IMR-90 (cell line): ENCODE data around the gene PAM16. TPM values are rescaled to one million over a fixed set of nuclear protein-coding genes. Genes with fewer than 3 reads are reported as not detected.

ENCODE experiments used
- ATAC-seq: fragments of 200-7000 bp; cut with Tn5 transposase; 2 replicates; pipeline ENCODE4 v1.9.1; 2020; ENCODE audit warnings: low read depth, mild to moderate bottlenecking, moderate library complexity
- BruUV-seq: library from RNA; stranded (reverse); fragments of 400-500 nt; replicated peaks from 2 replicates; lab custom pipeline; 2021; lab: Mats Ljungman, UMichigan
- CTCF ChIA-PET: fragments of 300-600 bp; formaldehyde crosslinking; extraction: SDS; loops from one replicate; lab custom pipeline; 2021; ENCODE audit warnings: antibody characterized with exemption; lab: Yijun Ruan, JAX
- POLR2A ChIA-PET: fragments of 300-600 bp; sonication (Branson Sonifier 250); formaldehyde crosslinking; loops from one replicate; lab custom pipeline; 2022; ENCODE audit warnings: antibody characterized with exemption; ENCODE audit not compliant: unreplicated experiment; lab: Charles Lee
- DNase-seq: peaks from one replicate; pipeline ENCODE4 v3.0.0; 2013
- H2AFZ ChIP-seq: replicated peaks from 2 replicates; pipeline ENCODE3; 2013; ENCODE audit warnings: low read length, mild to moderate bottlenecking; ENCODE audit not compliant: poor library complexity
- H2AK5ac ChIP-seq: 2 replicates; pipeline ENCODE4 v1.6.1; 2013; ENCODE audit warnings: low read depth, low read length, inconsistent platforms
- H2AK9ac ChIP-seq: replicated peaks from 2 replicates; pipeline ENCODE3; 2013; ENCODE audit warnings: mild to moderate bottlenecking, low read depth, low read length, moderate library complexity; ENCODE audit not compliant: poor library complexity
- H2BK120ac ChIP-seq: 2 replicates; pipeline ENCODE4 v1.6.1; 2013; ENCODE audit warnings: low read depth, low read length, inconsistent platforms
- H2BK15ac ChIP-seq: 3 replicates; pipeline ENCODE4 v1.6.1; 2013; ENCODE audit warnings: low read depth, low read length, inconsistent platforms
- H2BK20ac ChIP-seq: 2 replicates; pipeline ENCODE4 v1.6.1; 2013; ENCODE audit warnings: low read depth, mild to moderate bottlenecking, inconsistent platforms, low read length, moderate library complexity
- H2BK5ac ChIP-seq: 2 replicates; pipeline ENCODE4 v1.6.1; 2013; ENCODE audit warnings: mild to moderate bottlenecking, low read depth, low read length, inconsistent platforms; ENCODE audit not compliant: poor library complexity, severe bottlenecking
- H3K14ac ChIP-seq: replicated peaks from 2 replicates; pipeline ENCODE4 v1.6.1; 2013; ENCODE audit warnings: low read depth, low read length, inconsistent platforms
- H3K18ac ChIP-seq: 2 replicates; pipeline ENCODE4 v1.6.1; 2013; ENCODE audit warnings: low read depth, low read length, control low read depth
- H3K23ac ChIP-seq: 2 replicates; pipeline ENCODE4 v1.6.1; 2013; ENCODE audit warnings: low read depth, low read length, inconsistent platforms
- H3K27ac ChIP-seq: 2 replicates; pipeline ENCODE4 v1.5.1; 2013; ENCODE audit warnings: mild to moderate bottlenecking, control low read depth, low read length; ENCODE audit not compliant: insufficient read depth
- H3K27me3 ChIP-seq: 2 replicates; pipeline ENCODE4 v1.6.1; 2013; ENCODE audit warnings: low read length; ENCODE audit not compliant: control insufficient read depth, insufficient read depth
- H3K36me3 ChIP-seq: 2 replicates; pipeline ENCODE4 v1.6.1; 2013; ENCODE audit warnings: low read length, mixed read lengths; ENCODE audit not compliant: control insufficient read depth, insufficient read depth
- H3K4ac ChIP-seq: 2 replicates; pipeline ENCODE4 v1.6.1; 2013; ENCODE audit warnings: low read depth, low read length, inconsistent platforms
- H3K4me1 ChIP-seq: 2 replicates; pipeline ENCODE4 v1.6.1; 2013; ENCODE audit warnings: low read length, mixed read lengths; ENCODE audit not compliant: control insufficient read depth, insufficient read depth
- H3K4me2 ChIP-seq: 2 replicates; pipeline ENCODE4 v1.6.1; 2013; ENCODE audit warnings: low read depth, mild to moderate bottlenecking, control low read depth, low read length, moderate library complexity
- H3K4me3 ChIP-seq: 2 replicates; pipeline ENCODE4 v1.5.1; 2013; ENCODE audit warnings: low read depth, mild to moderate bottlenecking, control low read depth, low read length, moderate library complexity; ENCODE audit not compliant: insufficient read depth
- H3K56ac ChIP-seq: 2 replicates; pipeline ENCODE4 v1.6.1; 2013; ENCODE audit warnings: low read length, inconsistent platforms; ENCODE audit not compliant: insufficient read depth; ENCODE audit errors: extremely low read depth
- H3K79me1 ChIP-seq, 2 experiments: 2 replicates each; pipeline ENCODE4 v1.6.1; 2013; ENCODE audit warnings: low read length in 2 of 2, inconsistent platforms in 1 of 2, low read depth in 1 of 2
- H3K9ac ChIP-seq: 2 replicates; pipeline ENCODE4 v1.6.1; 2013; ENCODE audit warnings: low read depth, low read length, control low read depth
- H3K9me1 ChIP-seq: 2 replicates; pipeline ENCODE4 v1.6.1; 2013; ENCODE audit warnings: low read length, inconsistent platforms; ENCODE audit not compliant: insufficient read depth
- H3K9me3 ChIP-seq: 2 replicates; pipeline ENCODE4 v1.6.1; 2013; ENCODE audit warnings: low read length; ENCODE audit not compliant: control insufficient read depth, insufficient read depth
- H4K20me1 ChIP-seq: 2 replicates; pipeline ENCODE4 v1.6.1; 2013; ENCODE audit warnings: low read length, inconsistent platforms; ENCODE audit not compliant: insufficient read depth
- H4K5ac ChIP-seq: 2 replicates; pipeline ENCODE4 v1.6.1; 2013; ENCODE audit warnings: mild to moderate bottlenecking, low read depth, low read length, control low read depth
- H4K8ac ChIP-seq, 2 experiments: 2 replicates each; pipeline ENCODE4 v1.6.1; 2013; ENCODE audit warnings: low read depth in 2 of 2, low read length in 2 of 2, control low read depth in 1 of 2, inconsistent platforms in 1 of 2
- H4K91ac ChIP-seq: 2 replicates; pipeline ENCODE4 v1.6.1; 2013; ENCODE audit warnings: low read depth, low read length, inconsistent platforms; ENCODE audit not compliant: insufficient read depth
- BHLHE40 ChIP-seq: fragments of 150-350 bp; IDR thresholded peaks from 2 replicates; pipeline ENCODE4 v1.6.1; 2016; ENCODE audit warnings: mild to moderate bottlenecking, low read depth, low read length
- FOS ChIP-seq: fragments of 150-350 bp; IDR thresholded peaks from 2 replicates; pipeline ENCODE4 v1.6.1; 2016; ENCODE audit warnings: low read depth, low read length
- MAZ ChIP-seq: IDR thresholded peaks from 2 replicates; pipeline ENCODE4 v1.6.1; 2012; ENCODE audit warnings: low read depth, mild to moderate bottlenecking, low read length, improper control_type of control experiment, moderate library complexity, borderline replicate concordance
- NFE2L2 ChIP-seq: fragments of 150-350 bp; IDR thresholded peaks from 2 replicates; pipeline ENCODE4 v1.6.1; 2016; ENCODE audit warnings: low read depth, mild to moderate bottlenecking, low read length
- POLR2A ChIP-seq: IDR thresholded peaks from 2 replicates; pipeline ENCODE4 v1.6.1; 2012; ENCODE audit warnings: mild to moderate bottlenecking, low read depth, low read length
- RAD21 ChIP-seq: IDR thresholded peaks from 2 replicates; pipeline ENCODE4 v1.6.1; 2012; ENCODE audit warnings: low read length, improper control_type of control experiment
- WGBS, 2 experiments: methylation state at CpG; one replicate each; pipeline versions ENCODE4 v1.1.5 to v1.1.7; 2013; ENCODE audit warnings: missing lambda C conversion rate in 2 of 2; ENCODE audit not compliant: insufficient read length in 1 of 2; ENCODE audit errors: extremely low coverage in 2 of 2; 5-methylcytosine and 5-hydroxymethylcytosine counted together
- dilution Hi-C: fragments of 300-500 bp; cut with HindIII; formaldehyde crosslinking; loops from one replicate; pipeline ENCODE4 v1.14.3; 2018; ENCODE audit warnings: low sequenced_read_pairs; ENCODE audit not compliant: unreplicated experiment
- in situ Hi-C: fragments of 300-500 bp; cut with MboI; formaldehyde crosslinking; loops from 3 replicates; pipeline ENCODE4 v1.14.3; 2019; ENCODE audit warnings: low sequenced_read_pairs, inconsistent platforms, mixed read lengths
- intact Hi-C: fragments of 100-400 bp; cut with micrococcal nuclease; formaldehyde crosslinking; loops from 2 replicates; pipeline ENCODE4 v1.10.0; 2022
- polyA plus RNA-seq, 3 experiments: library from polyadenylated mRNA; depleted of rRNA; stranded (reverse); fragments of >200 nt; gene quantifications; 2 replicates each; pipeline ENCODE4 v1.2.3, GENCODE V29; 2012; ENCODE audit warnings: low replicate concordance in 1 of 3
- total RNA-seq: library from RNA; depleted of rRNA; stranded (reverse); fragments of >200 nt; gene quantifications from 2 replicates; pipeline ENCODE4 v1.2.3, GENCODE V29; 2012
- TF ChIP-seq, protein P1 (sequence below): fragments of 150-350 bp; IDR thresholded peaks from 2 replicates; pipeline ENCODE4 v1.6.1; 2016; ENCODE audit warnings: low read depth, mild to moderate bottlenecking, low read length, moderate library complexity, borderline replicate concordance

The PAM16 gene
- total and polyA plus RNA-seq, 2 of the 4 experiments (the other 2 are of a cell fraction) = 17.9 to 48.4 TPM

DNA sequence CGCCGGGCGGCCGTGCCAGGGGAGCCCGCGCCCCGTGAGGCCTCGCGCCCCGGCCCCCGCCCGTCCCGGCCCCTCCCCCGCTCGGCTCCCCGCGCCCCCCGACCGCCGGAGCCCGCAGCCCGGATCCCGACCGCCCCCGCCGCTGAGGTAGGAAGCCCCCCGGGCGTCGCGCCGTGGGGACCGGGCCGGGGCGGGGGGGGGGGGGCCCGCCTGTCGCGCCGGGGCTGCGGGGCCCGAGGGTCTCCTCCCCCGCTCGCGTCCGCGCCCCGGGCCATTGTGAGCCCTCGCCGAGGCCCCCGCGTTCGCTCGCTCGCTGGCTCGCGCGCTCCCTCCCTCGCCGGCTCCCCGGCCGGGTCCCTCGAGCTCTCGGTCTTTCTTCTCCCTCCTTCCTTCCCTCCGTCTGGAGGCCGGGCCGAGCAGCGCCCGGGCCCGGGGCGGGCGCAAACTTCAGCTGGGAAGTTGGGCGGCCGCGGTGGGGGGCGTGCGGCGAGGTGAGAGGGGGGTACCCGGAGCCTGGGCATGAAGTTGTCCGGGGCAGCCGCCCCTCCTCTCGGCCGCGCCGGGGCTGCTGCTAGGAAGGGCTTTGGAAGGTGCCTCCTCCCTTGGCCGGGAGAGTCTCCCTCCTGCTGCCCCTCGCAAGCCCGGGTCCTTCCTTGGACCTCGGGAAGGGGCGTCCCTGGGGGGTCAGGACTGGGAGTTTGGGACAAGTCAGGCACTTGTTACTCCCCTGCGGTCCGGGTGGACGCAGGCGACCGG, 34.8 kb downstream of the PAM16 start:
- no peak overlapping the region for H2BK20ac ChIP-seq
- H3K9me3 ChIP-seq = no peaks in the 10 kb centered on the region
- intact Hi-C loops = loop anchor here (5.0 kb wide), 1 partner anchor 44 kb away; the partner anchor contains the start of gene TFAP4
- H3K27me3 ChIP-seq = no peaks in the 10 kb centered on the region
- H2AK5ac ChIP-seq = 0 out of 2 replicates have a peak overlapping the region, but pooled peaks have one; percentile 60
- H3K56ac ChIP-seq = no peak overlapping the region
- H3K23ac ChIP-seq = peak overlapping the region; percentile 59; the same call in 1 of the 2 replicates
- CTCF ChIA-PET = interaction anchor here (0.7 kb wide), 1 partner anchor 553 kb away, joined by 4 read pairs; no protein-coding TSS in a partner anchor
- H3K4me2 ChIP-seq = peak overlapping the region; percentile 76
- ATAC-seq (peak; percentile 5), DNase-seq (no peak)
- peak overlapping the region; percentile 45 for H2BK5ac ChIP-seq
- H3K4me3 ChIP-seq = peak overlapping the region; percentile 74
- H3K4ac ChIP-seq = peak overlapping the region; percentile 75
- H4K20me1 ChIP-seq = peaks cover 49% of the 10 kb centered on the region
- no CpG with 5 or more reads among the region's 93 CpGs for WGBS, 2 experiments
- peak overlapping the region; percentile 76; the same call in 1 of the 2 replicates for H3K14ac ChIP-seq
- H3K36me3 ChIP-seq = no peaks in the 10 kb centered on the region
- POLR2A ChIA-PET = interaction anchor here (1.0 to 1.1 kb wide), 2 partner anchors 10 to 26 kb away, joined by 3 read pairs; no protein-coding TSS in a partner anchor
- peak overlapping the region; percentile 97 for H2AK9ac ChIP-seq
- H3K18ac ChIP-seq = no peak overlapping the region
- no peak overlapping the region; a peak in 1 of 4 replicates for H4K8ac ChIP-seq
- H3K9me1 ChIP-seq = peaks cover 11% of the 10 kb centered on the region
- peak overlapping the region; percentile 85 for H2AFZ ChIP-seq
- BruUV-seq = no TSS peak
- dilution Hi-C loops = no loop called here
- H4K91ac ChIP-seq = peak overlapping the region; percentile 61
- H4K5ac ChIP-seq = no peak overlapping the region
- peak overlapping the region; percentile 55 for H3K27ac ChIP-seq
- no peak overlapping the region for H2BK15ac ChIP-seq
- H3K79me1 ChIP-seq = peaks cover 6 to 52% of the 10 kb centered on the region in 2 experiments; a peak in 3 of 4 replicates
- 0 out of 2 replicates have a peak overlapping the region, but pooled peaks have one; percentile 46 for H2BK120ac ChIP-seq
- H3K9ac ChIP-seq = peak overlapping the region; percentile 68
- H3K4me1 ChIP-seq = peaks cover 22% of the 10 kb centered on the region
- in situ Hi-C loops = no loop called here
- TF ChIP-seq MAZ (peak; percentile 58; the same call in 1 of the 2 replicates), RAD21 (peak; percentile 16; the same call in 1 of the 2 replicates), POLR2A (no peak), FOS (no peak), NFE2L2 (no peak), BHLHE40 (no peak)
- TF ChIP-seq, protein P1, sequence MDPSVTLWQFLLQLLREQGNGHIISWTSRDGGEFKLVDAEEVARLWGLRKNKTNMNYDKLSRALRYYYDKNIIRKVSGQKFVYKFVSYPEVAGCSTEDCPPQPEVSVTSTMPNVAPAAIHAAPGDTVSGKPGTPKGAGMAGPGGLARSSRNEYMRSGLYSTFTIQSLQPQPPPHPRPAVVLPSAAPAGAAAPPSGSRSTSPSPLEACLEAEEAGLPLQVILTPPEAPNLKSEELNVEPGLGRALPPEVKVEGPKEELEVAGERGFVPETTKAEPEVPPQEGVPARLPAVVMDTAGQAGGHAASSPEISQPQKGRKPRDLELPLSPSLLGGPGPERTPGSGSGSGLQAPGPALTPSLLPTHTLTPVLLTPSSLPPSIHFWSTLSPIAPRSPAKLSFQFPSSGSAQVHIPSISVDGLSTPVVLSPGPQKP = no peak
